Measurements from ENCODE around the gene SLC22A4. TPM values are rescaled to one million over a fixed set of nuclear protein-coding genes. Genes with fewer than 3 reads are reported as not detected.

Gene SLC22A4
- total RNA-seq, 1 donor from 2014 or later = not detected

- Mint-ChIP-seq H3K4me1 (peaks cover 3% of the 10 kb centered on the region), H3K27me3 (peaks cover 5% of the 10 kb centered on the region), H3K27ac (no peak overlapping the region), H3K9me3 (no peaks in the 10 kb centered on the region), H3K4me3 (no peak overlapping the region), H3K36me3 (ENCODE audit: low read depth) (no peaks in the 10 kb centered on the region)
- intact Hi-C loops (cut with micrococcal nuclease) = no loop called here
- ChIA-PET POLR2A (no interaction called here), CTCF (no interaction called here)
- DNase-seq (no peak), ATAC-seq (ENCODE audit: low read depth) (no peak)
- no peak for TF ChIP-seq CTCF (IDR thresholded peaks at IDR 0.05)
Measured at GRCh38 chr5:132277971-132278853, 16.0 kb upstream of the SLC22A4 start.

GRCh38 chr5:132279801-132280200, 14.4 kb upstream of the SLC22A4 start:
- no peak for DNase-seq
- H3K27ac Mint-ChIP-seq = no peak overlapping the region
- intact Hi-C loops (cut with micrococcal nuclease) = no loop called here
- H3K4me1 Mint-ChIP-seq = peaks cover 3% of the 10 kb centered on the region
- H3K27me3 Mint-ChIP-seq = peaks cover 3% of the 10 kb centered on the region
- no peak for TF ChIP-seq CTCF (IDR thresholded peaks at IDR 0.05)
- no peaks in the 10 kb centered on the region for H3K36me3 Mint-ChIP-seq (ENCODE audit: low read depth)
- ChIA-PET CTCF (no interaction called here), POLR2A (no interaction called here)
- H3K9me3 Mint-ChIP-seq = no peaks in the 10 kb centered on the region
- no peak overlapping the region for H3K4me3 Mint-ChIP-seq
- no peak for ATAC-seq (ENCODE audit: low read depth)

GRCh38 chr5:132280371-132281240, 13.6 kb upstream of the SLC22A4 start:
- ATAC-seq (ENCODE audit: low read depth) (no peak), DNase-seq (no peak)
- TF ChIP-seq CTCF (IDR thresholded peaks at IDR 0.05) = no peak
- H3K27me3 Mint-ChIP-seq = no peaks in the 10 kb centered on the region
- no peak overlapping the region for H3K27ac Mint-ChIP-seq
- no peaks in the 10 kb centered on the region for H3K36me3 Mint-ChIP-seq (ENCODE audit: low read depth)
- H3K9me3 Mint-ChIP-seq = no peaks in the 10 kb centered on the region
- H3K4me1 Mint-ChIP-seq = peaks cover 3% of the 10 kb centered on the region
- CTCF ChIA-PET = interaction anchor here (1.5 kb wide), 1 partner anchor 8 kb away, joined by 6 read pairs; no protein-coding TSS in a partner anchor
- POLR2A ChIA-PET = no interaction called here
- no peak overlapping the region for H3K4me3 Mint-ChIP-seq
- intact Hi-C loops (cut with micrococcal nuclease) = no loop called here

- POLR2A ChIA-PET = no interaction called here
- peaks cover 3% of the 10 kb centered on the region for H3K4me1 Mint-ChIP-seq
- intact Hi-C loops (cut with micrococcal nuclease) = no loop called here
Measured at GRCh38 chr5:132281856-132282614, 12.2 kb upstream of the SLC22A4 start.

More at GRCh38 chr5:132281856-132282614, 12.2 kb upstream of the SLC22A4 start:
- Mint-ChIP-seq H3K27ac (no peak overlapping the region), H3K4me3 (no peak overlapping the region), H3K27me3 (peaks cover 1% of the 10 kb centered on the region), H3K36me3 (ENCODE audit: low read depth) (no peaks in the 10 kb centered on the region), H3K9me3 (no peaks in the 10 kb centered on the region)
- CTCF ChIA-PET = interaction anchor here (1.5 kb wide), 1 partner anchor 10 kb away, joined by 6 read pairs; no protein-coding TSS in a partner anchor
- no peak for ATAC-seq (ENCODE audit: low read depth)
- no peak for TF ChIP-seq CTCF (IDR thresholded peaks at IDR 0.05)
- DNase-seq = no peak
